HepG2 (cell line): ENCODE data around the gene ZMYND10. TPM values are rescaled to one million over a fixed set of nuclear protein-coding genes. Genes with fewer than 3 reads are reported as not detected.

Source experiments
- CC2D1A ChIP-seq: sonication (generic); formaldehyde crosslinking; IDR thresholded peaks from 2 replicates; pipeline ENCODE4 v1.8.1; 2023; ENCODE audit warnings: mild to moderate bottlenecking, missing genetic modification reagents
- EP300 ChIP-seq, 3 experiments: sonication (generic) in 1 of 3; formaldehyde crosslinking in 1 of 3; IDR thresholded peaks; 2 replicates each; pipeline versions ENCODE4 v1.5.1 to v1.6.1; 2011 to 2020; ENCODE audit warnings: low read depth in 2 of 3, low read length in 2 of 3, borderline replicate concordance in 1 of 3, improper control_type of control experiment in 1 of 3, mild to moderate bottlenecking in 1 of 3, missing genetic modification reagents in 1 of 3, moderate library complexity in 1 of 3
- RFXAP ChIP-seq: sonication (generic); formaldehyde crosslinking; IDR thresholded peaks from 2 replicates; pipeline ENCODE4 v1.4.0; 2020; ENCODE audit warnings: missing genetic modification reagents, borderline replicate concordance
- SIN3A ChIP-seq: IDR thresholded peaks from 2 replicates; pipeline ENCODE4 v1.6.1; 2011; ENCODE audit warnings: low read depth, mild to moderate bottlenecking, control low read depth, low read length, borderline replicate concordance
- SOX6 ChIP-seq, 2 experiments: fragments of 450-650 bp in 1 of 2; sonication (generic) in 1 of 2; formaldehyde crosslinking in 1 of 2; IDR thresholded peaks; 2 replicates each; pipeline versions ENCODE4 v1.4.0 to v1.6.1; 2017 to 2020; ENCODE audit warnings: antibody characterized with exemption in 1 of 2, mild to moderate bottlenecking in 1 of 2, missing genetic modification reagents in 1 of 2
- ZBTB40 ChIP-seq, 2 experiments: fragments of 450-650 bp in 1 of 2; sonication (generic) in 1 of 2; formaldehyde crosslinking in 1 of 2; IDR thresholded peaks; 2 replicates each; pipeline versions ENCODE4 v1.6.1 to v1.8.0; 2016 to 2022; ENCODE audit warnings: antibody characterized with exemption in 1 of 2, mild to moderate bottlenecking in 1 of 2, missing genetic modification reagents in 1 of 2
- ZNF350 ChIP-seq: sonication (generic); formaldehyde crosslinking; IDR thresholded peaks from 2 replicates; pipeline ENCODE4 v1.4.0; 2020; ENCODE audit warnings: mild to moderate bottlenecking, low read depth, missing genetic modification reagents, borderline replicate concordance
- ZSCAN29 ChIP-seq: sonication (generic); formaldehyde crosslinking; conservative IDR thresholded peaks from 2 replicates; pipeline ENCODE4 v1.4.0; 2020; ENCODE audit warnings: mild to moderate bottlenecking, missing genetic modification reagents
- polyA plus RNA-seq, 8 experiments: library from polyadenylated mRNA; depleted of rRNA in 3 of 8; stranded (reverse) in 7 of 8; unstranded in 1 of 8; fragments of >200 nt; fragmentation: Illumina TruSeq in 4 of 8; extraction: Trizol in 4 of 8; gene quantifications; 2 replicates each; pipeline versions ENCODE4 v1.2.1 to v1.2.3, GENCODE V29; 2011 to 2016; ENCODE audit warnings: low read depth in 4 of 8, missing spikeins in 1 of 8, mixed read lengths in 1 of 8; ENCODE audit not compliant: insufficient read depth in 1 of 8
- total RNA-seq, 5 experiments: library from RNA; depleted of rRNA; stranded (reverse); fragments of >200 nt; fragmentation: Illumina TruSeq; extraction: Trizol; gene quantifications; 2 replicates each; pipeline ENCODE4 v1.2.3, GENCODE V29; 2016; ENCODE audit warnings: low read depth in 1 of 5
- TF ChIP-seq, protein P1 (sequence below): sonication (generic); formaldehyde crosslinking; IDR thresholded peaks from 2 replicates; pipeline ENCODE4 v1.5.1; 2020; ENCODE audit warnings: mild to moderate bottlenecking, missing genetic modification reagents, borderline replicate concordance
- TF ChIP-seq, protein P2 (sequence below): IDR thresholded peaks from 2 replicates; pipeline ENCODE4 v1.6.1; 2016; ENCODE audit warnings: control low read depth

ZMYND10 gene
- total and polyA plus RNA-seq, 2 of the 13 experiments (the other 11 are each of a cell fraction or from before 2014, with no cell fraction given) = 0.60 to 0.74 TPM

GRCh38 chr3:50303013-50303815, 42.3 kb downstream of the ZMYND10 start, which contains the start of gene HYAL1 (continued):
- TF ChIP-seq, protein P1, sequence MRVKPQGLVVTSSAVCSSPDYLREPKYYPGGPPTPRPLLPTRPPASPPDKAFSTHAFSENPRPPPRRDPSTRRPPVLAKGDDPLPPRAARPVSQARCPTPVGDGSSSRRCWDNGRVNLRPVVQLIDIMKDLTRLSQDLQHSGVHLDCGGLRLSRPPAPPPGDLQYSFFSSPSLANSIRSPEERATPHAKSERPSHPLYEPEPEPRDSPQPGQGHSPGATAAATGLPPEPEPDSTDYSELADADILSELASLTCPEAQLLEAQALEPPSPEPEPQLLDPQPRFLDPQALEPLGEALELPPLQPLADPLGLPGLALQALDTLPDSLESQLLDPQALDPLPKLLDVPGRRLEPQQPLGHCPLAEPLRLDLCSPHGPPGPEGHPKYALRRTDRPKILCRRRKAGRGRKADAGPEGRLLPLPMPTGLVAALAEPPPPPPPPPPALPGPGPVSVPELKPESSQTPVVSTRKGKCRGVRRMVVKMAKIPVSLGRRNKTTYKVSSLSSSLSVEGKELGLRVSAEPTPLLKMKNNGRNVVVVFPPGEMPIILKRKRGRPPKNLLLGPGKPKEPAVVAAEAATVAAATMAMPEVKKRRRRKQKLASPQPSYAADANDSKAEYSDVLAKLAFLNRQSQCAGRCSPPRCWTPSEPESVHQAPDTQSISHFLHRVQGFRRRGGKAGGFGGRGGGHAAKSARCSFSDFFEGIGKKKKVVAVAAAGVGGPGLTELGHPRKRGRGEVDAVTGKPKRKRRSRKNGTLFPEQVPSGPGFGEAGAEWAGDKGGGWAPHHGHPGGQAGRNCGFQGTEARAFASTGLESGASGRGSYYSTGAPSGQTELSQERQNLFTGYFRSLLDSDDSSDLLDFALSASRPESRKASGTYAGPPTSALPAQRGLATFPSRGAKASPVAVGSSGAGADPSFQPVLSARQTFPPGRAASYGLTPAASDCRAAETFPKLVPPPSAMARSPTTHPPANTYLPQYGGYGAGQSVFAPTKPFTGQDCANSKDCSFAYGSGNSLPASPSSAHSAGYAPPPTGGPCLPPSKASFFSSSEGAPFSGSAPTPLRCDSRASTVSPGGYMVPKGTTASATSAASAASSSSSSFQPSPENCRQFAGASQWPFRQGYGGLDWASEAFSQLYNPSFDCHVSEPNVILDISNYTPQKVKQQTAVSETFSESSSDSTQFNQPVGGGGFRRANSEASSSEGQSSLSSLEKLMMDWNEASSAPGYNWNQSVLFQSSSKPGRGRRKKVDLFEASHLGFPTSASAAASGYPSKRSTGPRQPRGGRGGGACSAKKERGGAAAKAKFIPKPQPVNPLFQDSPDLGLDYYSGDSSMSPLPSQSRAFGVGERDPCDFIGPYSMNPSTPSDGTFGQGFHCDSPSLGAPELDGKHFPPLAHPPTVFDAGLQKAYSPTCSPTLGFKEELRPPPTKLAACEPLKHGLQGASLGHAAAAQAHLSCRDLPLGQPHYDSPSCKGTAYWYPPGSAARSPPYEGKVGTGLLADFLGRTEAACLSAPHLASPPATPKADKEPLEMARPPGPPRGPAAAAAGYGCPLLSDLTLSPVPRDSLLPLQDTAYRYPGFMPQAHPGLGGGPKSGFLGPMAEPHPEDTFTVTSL = peak; percentile 62; the same call in 1 of the 2 replicates
- TF ChIP-seq EP300 (IDR thresholded peaks at IDR 0.05; ENCODE audit: low read depth in 2 of 2, low read length in 2 of 2) (0 out of 4 replicates have a peak, but pooled peaks have one; percentile 5 to 14), EP300 (CRISPR knock-in tag; IDR thresholded peaks at IDR 0.05; ENCODE audit: borderline replicate concordance) (no peak), SOX6 (IDR thresholded peaks at IDR 0.05) (no peak), SOX6 (CRISPR knock-in tag; IDR thresholded peaks at IDR 0.05) (peak; percentile 45), ZBTB40 (IDR thresholded peaks at IDR 0.05) (no peak), ZBTB40 (CRISPR knock-in tag; IDR thresholded peaks at IDR 0.05) (no peak), ZSCAN29 (0 out of 2 replicates have a peak, but pooled peaks have one; percentile 27), RFXAP (CRISPR knock-in tag) (peak; percentile 68; the same call in 1 of the 2 replicates), SIN3A (peak; percentile 72; the same call in 1 of the 2 replicates), CC2D1A (CRISPR knock-in tag) (0 out of 2 replicates have a peak, but pooled peaks have one; percentile 82), ZNF350 (peak; percentile 93)
- TF ChIP-seq, protein P2, sequence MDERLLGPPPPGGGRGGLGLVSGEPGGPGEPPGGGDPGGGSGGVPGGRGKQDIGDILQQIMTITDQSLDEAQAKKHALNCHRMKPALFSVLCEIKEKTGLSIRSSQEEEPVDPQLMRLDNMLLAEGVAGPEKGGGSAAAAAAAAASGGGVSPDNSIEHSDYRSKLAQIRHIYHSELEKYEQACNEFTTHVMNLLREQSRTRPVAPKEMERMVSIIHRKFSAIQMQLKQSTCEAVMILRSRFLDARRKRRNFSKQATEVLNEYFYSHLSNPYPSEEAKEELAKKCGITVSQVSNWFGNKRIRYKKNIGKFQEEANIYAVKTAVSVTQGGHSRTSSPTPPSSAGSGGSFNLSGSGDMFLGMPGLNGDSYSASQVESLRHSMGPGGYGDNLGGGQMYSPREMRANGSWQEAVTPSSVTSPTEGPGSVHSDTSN (CRISPR knock-in tag) = no peak
